GM18861 (cell line): ENCODE data around the gene ATP6V1F.
A peak's percentile ranks its signal among the peaks of the same experiment; 100 is the strongest.

Experiments
- ATAC-seq: cut with Tn5 transposase; IDR thresholded peaks from one replicate; pipeline ENCODE4 v1.9.1; 2021; ENCODE audit not compliant: unreplicated experiment

Gene ATP6V1F

GRCh38 chr7:128862571-128863432, at the start of gene ATP6V1F:
Gene ATP6V1F, plus strand, starts transcription at chr7:128862856. Its CDS starts 49 bp downstream, at chr7:128862905.
- ATAC-seq: peak; percentile 81

GRCh38 chr7:128814499-128814898, 48.2 kb upstream of the ATP6V1F start:
- no peak for ATAC-seq

- no peak for ATAC-seq
Observed at GRCh38 chr7:128815289-128815942, 47.2 kb upstream of the ATP6V1F start.

GRCh38 chr7:128818694-128819093, 44.0 kb upstream of the ATP6V1F start:
- ATAC-seq: no peak

GRCh38 chr7:128821724-128822123, 40.9 kb upstream of the ATP6V1F start:
- ATAC-seq: no peak

GRCh38 chr7:128826512-128826911, 36.1 kb upstream of the ATP6V1F start:
- ATAC-seq: no peak

- no peak for ATAC-seq
Observed at GRCh38 chr7:128826916-128827247, 35.8 kb upstream of the ATP6V1F start.

- ATAC-seq: no peak
Observed at GRCh38 chr7:128827248-128827958, 35.3 kb upstream of the ATP6V1F start.

GRCh38 chr7:128827971-128828711, 34.5 kb upstream of the ATP6V1F start:
- no peak for ATAC-seq

GRCh38 chr7:128829391-128830166, 33.1 kb upstream of the ATP6V1F start:
- ATAC-seq: no peak

- no peak for ATAC-seq
Observed at GRCh38 chr7:128830231-128831177, 32.2 kb upstream of the ATP6V1F start, which contains the start of gene FLNC. Gene FLNC, plus strand, starts transcription at chr7:128830406. Its CDS starts 232 bp downstream, at chr7:128830638.

- no peak for ATAC-seq
Observed at GRCh38 chr7:128831178-128831993, 31.3 kb upstream of the ATP6V1F start.

- no peak for ATAC-seq
Observed at GRCh38 chr7:128831994-128832879, 30.4 kb upstream of the ATP6V1F start.

GRCh38 chr7:128832880-128833147, 29.8 kb upstream of the ATP6V1F start:
- ATAC-seq: no peak

- ATAC-seq: no peak
Observed at GRCh38 chr7:128833148-128833945, 29.3 kb upstream of the ATP6V1F start.

- no peak for ATAC-seq
Observed at GRCh38 chr7:128833946-128834325, 28.7 kb upstream of the ATP6V1F start.
